ENCODE results near the gene SLC18B1. TPM values are rescaled to one million over a fixed set of nuclear protein-coding genes. Genes with fewer than 3 reads are reported as not detected.

The SLC18B1 gene
- 6.3 and 8.8 TPM in 2 replicates for total RNA-seq (2014; rRNA removed)
- 1.4 TPM for polyA plus RNA-seq (2012)

- peak; percentile 53 for DNase-seq (ENCODE audit: low read depth)
Observed at GRCh38 chr6:132797951-132798868, at the start of gene SLC18B1. Gene SLC18B1 (minus strand): TSS chr6:132798637. CDS start chr6:132798456, 181 bp downstream.

DNA sequence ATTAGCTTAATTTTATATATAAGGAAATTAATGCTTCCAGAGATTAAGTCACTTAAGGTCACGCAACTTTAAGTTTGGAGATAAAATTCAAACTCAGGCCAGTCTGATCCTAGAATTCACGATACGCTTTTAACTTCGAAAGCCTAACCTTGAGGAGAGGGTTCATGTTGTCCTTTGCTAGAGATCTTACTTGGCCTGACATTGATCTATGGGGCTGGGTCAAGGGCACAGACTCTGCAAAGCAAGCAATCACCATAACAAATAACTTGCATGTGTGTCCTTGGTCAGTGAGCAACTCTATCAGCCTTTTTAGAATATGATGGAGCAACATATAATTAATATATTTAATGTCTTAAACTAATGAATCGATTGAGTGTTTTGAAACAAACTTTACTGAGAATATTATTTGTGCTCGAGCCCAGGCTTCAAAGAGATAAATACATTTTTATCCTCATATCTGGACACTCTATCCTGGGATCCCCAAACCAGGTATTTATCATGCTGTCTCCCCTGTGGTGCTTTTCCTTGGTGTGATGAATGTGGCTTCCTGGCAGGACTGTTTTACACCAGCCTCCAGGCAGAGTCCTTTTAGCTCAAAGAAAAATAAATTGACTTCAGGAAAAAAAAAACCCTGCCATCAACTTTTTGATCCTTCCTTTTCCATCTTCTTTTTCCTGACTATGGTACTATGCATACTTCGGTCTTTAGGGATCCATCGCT, 45.0 kb upstream of the SLC18B1 start:
- no peak for DNase-seq (ENCODE audit: low read depth)

DNA sequence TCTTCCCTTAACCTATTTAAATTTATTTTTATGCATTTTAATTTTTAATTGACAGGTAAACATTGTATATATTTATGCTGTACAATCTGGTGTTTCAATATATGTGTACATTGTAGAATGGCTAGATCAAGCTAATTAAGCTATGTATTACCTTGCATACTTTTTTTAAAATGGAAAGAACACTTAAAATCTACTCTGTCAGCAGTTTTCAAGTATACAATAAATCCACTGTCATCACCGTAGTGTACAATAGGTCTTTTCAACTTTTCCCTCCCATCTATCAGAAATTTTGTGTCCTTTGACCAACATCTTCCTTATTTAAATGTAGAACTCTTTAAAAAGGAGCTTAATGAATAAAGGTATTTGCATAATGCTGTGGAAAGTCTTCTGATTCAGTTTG, 43.5 kb upstream of the SLC18B1 start:
- no peak for DNase-seq (ENCODE audit: low read depth)

- no peak for DNase-seq (ENCODE audit: low read depth)
Observed at GRCh38 chr6:132832891-132833290, 34.5 kb upstream of the SLC18B1 start.

- DNase-seq (ENCODE audit: low read depth): peak; percentile 49
Observed at GRCh38 chr6:132830334-132830751, 31.9 kb upstream of the SLC18B1 start.

DNA sequence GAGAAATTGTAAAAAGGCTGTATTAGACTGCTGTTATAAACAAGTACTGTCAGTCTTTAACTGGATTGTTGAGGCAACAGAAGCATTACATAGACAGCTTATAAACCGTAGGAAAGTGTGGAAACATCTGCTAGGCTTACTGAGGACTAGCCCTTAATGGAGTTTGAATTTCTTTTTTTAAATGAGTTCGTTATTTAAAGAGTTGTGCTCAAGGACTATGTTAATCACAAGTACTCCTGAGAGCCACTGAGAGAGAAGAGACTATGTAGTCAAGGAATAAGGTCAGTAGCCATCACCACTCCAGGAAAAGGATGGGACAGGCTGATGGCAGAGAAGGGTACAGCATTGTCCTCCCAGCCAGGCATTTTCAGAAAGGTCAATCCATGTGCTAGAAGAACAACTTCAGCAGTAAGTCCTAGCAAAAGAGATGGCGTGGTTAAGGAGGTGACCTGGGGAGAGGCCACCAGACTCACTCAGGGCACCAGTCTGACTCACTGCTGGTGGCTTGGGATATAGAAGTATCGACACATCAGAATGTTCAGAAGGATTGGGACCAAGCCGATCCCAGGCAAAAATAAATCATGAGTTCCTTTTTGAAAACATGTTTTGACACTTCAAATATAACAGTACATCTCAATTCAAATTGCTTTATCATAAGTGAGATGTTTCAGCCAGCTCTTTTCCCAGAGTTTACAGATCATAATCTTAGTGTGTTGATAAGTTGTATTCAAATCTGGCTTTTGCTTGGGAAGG, 22.4 kb upstream of the SLC18B1 start:
- DNase-seq (ENCODE audit: low read depth): peak; percentile 45

GRCh38 chr6:132819405-132820161, 21.1 kb upstream of the SLC18B1 start:
- peak; percentile 37 for DNase-seq (ENCODE audit: low read depth)

- peak; percentile 54 for DNase-seq (ENCODE audit: low read depth)
Observed at GRCh38 chr6:132818404-132819359, 20.2 kb upstream of the SLC18B1 start.

GRCh38 chr6:132817554-132818403, 19.3 kb upstream of the SLC18B1 start:
- DNase-seq (ENCODE audit: low read depth): no peak

GRCh38 chr6:132816660-132817059, 18.2 kb upstream of the SLC18B1 start:
- no peak for DNase-seq (ENCODE audit: low read depth)

DNA sequence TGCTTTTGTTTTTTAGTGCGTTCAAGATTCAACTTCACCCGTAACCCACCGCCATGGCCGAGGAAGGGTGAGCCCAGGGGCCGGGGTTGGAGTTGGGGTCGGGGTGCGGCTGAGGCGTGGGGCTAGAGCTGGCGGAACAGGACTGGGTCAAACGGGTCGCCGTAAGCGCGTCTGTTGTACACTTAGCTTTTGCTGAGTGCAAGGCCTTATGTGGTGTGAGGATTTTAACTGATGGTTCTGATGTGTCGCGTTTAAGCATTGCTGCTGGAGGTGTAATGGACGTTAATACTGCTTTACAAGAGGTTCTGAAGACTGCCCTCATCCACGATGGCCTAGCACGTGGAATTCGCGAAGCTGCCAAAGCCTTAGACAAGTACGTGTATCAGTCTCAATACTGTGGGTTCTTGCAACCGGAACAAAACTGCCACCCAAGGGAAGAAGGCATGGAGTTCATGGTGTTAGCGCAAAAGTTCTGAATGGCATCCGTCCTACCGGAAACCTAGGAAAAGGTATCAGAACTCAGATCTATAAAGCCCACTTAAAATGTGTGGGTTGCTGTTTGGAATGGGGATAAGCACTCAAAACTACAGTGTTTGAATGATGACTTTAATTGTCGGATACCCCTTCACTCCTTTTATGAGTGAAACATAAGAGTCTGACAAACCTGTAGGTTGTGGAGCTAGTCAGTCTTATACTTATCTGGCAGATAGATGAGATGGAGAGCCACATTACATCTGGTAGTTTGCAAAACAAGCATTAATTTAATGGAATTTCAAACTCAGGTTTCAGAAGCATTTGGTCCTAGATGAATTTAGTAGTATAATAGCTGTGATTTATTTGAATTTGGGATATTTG, 16.5 kb upstream of the SLC18B1 start:
- DNase-seq (ENCODE audit: low read depth): no peak

DNA sequence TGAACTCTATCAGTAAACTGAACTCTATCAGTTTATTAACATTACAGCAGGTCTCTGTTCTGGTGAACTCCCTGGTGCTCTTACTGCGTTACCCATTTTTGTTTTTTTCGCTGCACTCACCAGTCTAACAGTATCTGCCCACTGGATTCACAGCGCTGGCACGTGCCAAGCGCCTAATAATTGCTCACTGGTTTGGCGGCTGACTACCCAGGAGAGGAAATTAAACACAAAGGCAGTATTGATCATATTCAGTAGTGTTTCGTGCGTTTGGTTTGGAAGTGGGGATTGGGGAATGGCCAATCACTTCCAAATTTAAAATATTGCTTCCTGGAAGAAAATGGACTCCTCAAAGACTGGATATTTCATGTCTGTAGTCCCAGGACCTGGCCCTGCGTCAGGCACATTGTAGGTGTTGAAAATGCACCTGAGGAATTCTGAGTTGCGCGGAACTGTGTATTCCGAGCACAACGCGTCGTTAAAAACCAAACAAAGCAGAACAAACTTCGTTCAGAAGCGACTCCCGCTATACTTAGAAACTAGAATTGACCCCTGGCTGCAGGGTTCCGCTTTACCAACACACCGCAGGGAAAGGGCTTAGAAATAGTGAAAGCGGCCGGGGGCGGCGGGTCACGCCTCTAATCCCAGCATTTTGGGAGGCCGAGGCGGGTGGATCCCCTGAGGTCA, 14.9 kb upstream of the SLC18B1 start:
- DNase-seq (ENCODE audit: low read depth): peak; percentile 61

DNA sequence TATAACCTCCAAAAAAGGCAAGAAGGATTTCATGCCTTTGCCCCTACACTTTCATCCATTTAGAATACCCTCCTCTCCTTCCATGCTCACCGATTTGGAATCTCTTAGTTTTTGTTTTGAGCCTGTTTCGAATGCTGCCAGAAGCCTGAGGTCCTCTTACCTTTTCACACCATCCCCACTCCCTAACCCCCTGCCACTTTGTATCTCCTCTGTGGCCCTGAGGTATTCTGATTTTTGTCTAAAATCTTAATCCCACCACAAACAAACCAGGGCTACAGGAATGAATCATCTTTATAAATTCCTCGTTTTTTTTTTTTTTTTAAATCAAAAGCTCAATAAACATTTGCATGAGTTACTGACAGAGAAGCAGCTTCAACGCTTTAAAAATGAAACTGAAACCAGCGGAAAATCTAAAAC, 14.3 kb upstream of the SLC18B1 start:
- DNase-seq (ENCODE audit: low read depth): no peak

GRCh38 chr6:132812255-132812732, 13.9 kb upstream of the SLC18B1 start:
- DNase-seq (ENCODE audit: low read depth): peak; percentile 84

DNA sequence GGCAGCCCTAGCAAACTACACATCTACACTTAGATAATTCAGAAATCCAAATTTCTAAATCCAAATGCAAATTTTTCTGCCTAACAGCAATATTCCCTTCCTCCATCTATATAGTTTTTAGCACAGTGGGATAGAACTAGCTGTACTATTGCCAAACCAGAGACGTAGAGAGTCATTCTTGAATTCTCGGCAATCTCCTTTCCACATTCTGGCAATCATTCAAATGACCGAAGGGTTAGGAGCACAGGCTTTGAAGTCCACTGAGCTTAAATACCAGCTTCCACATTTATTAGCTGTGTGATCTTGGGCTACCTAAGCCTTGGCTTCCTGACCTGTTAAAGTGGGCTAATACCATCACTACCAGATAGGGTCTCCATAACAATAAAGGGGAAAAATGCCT, 12.8 kb upstream of the SLC18B1 start:
- peak; percentile 18 for DNase-seq (ENCODE audit: low read depth)

DNA sequence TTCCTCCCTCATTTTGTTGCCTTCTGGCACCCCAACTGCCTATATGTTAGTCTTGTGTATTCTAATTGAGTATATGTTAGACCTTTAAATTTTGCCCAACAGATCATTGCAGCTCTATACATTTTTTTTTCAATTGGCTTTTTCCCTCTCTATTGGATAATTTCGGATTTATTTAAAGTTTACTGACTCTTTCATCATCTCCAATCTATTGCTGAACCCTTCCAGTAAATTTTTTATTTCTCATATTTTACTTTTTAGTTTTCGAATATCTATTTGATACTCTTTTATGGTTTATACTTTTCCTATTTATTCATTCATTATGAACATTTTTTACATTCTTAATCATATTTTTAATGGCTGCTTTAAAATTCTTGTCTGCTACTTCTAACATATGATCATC, 7.1 kb upstream of the SLC18B1 start:
- DNase-seq (ENCODE audit: low read depth): no peak

GRCh38 chr6:132804251-132804650, 5.8 kb upstream of the SLC18B1 start:
- no peak for DNase-seq (ENCODE audit: low read depth)
